RPMI8226 (cell line): ENCODE data around the gene PRKD3.

Experiments
- DNase-seq: peaks from one replicate; pipeline ENCODE4 v3.0.0-alpha.2; 2015

Gene PRKD3

GRCh38 chr2:37342591-37343220 is 18.1 kb upstream of the PRKD3 start:
- no peak for DNase-seq

- no peak for DNase-seq
Measured at GRCh38 chr2:37340637-37341036, 16.0 kb upstream of the PRKD3 start.

- no peak for DNase-seq
Measured at GRCh38 chr2:37338933-37339332, 14.3 kb upstream of the PRKD3 start.

- DNase-seq: no peak
Measured at GRCh38 chr2:37337620-37338280, 13.1 kb upstream of the PRKD3 start.

GRCh38 chr2:37335604-37336003 is 11.0 kb upstream of the PRKD3 start:
- no peak for DNase-seq

- DNase-seq: no peak
Measured at GRCh38 chr2:37333256-37333655, 8.6 kb upstream of the PRKD3 start.

GRCh38 chr2:37332560-37332959 is 7.9 kb upstream of the PRKD3 start:
- no peak for DNase-seq

GRCh38 chr2:37330681-37331080 is 6.0 kb upstream of the PRKD3 start:
- DNase-seq: no peak

- no peak for DNase-seq
Measured at GRCh38 chr2:37326866-37327634, 2.4 kb upstream of the PRKD3 start.

- no peak for DNase-seq
Measured at GRCh38 chr2:37326285-37326684, 1.7 kb upstream of the PRKD3 start.

- no peak for DNase-seq
Measured at GRCh38 chr2:37325625-37326071, 1.0 kb upstream of the PRKD3 start.

GRCh38 chr2:37324536-37324785 is 172 bp downstream of the PRKD3 start:
- DNase-seq: peak; percentile 89

- peak; percentile 60 for DNase-seq
Measured at GRCh38 chr2:37323781-37324535, 675 bp downstream of the PRKD3 start.

GRCh38 chr2:37323176-37323780 is 1.4 kb downstream of the PRKD3 start:
- peak; percentile 17 for DNase-seq

- peak; percentile 38 for DNase-seq
Measured at GRCh38 chr2:37322368-37322767, 2.3 kb downstream of the PRKD3 start.

GRCh38 chr2:37321029-37321682 is 3.5 kb downstream of the PRKD3 start:
- no peak for DNase-seq

GRCh38 chr2:37319754-37320609 is 4.7 kb downstream of the PRKD3 start:
- no peak for DNase-seq

GRCh38 chr2:37318401-37318800 is 6.2 kb downstream of the PRKD3 start:
- DNase-seq: peak; percentile 62

- DNase-seq: no peak
Measured at GRCh38 chr2:37317746-37318145, 6.9 kb downstream of the PRKD3 start.

GRCh38 chr2:37316181-37316580 is 8.5 kb downstream of the PRKD3 start:
- peak; percentile 11 for DNase-seq

- no peak for DNase-seq
Measured at GRCh38 chr2:37315364-37315763, 9.3 kb downstream of the PRKD3 start.

- DNase-seq: no peak
Measured at GRCh38 chr2:37307500-37307899, 17.1 kb downstream of the PRKD3 start.
